ENCODE results near the gene MNAT1.
A peak's percentile ranks its signal among the peaks of the same experiment; 100 is the strongest.
"Not testable (repeated sequence)": the region's sequence is repeated elsewhere in the genome, so short reads cannot be mapped to it uniquely, and the experiment has no call there.

Gene MNAT1

DNA sequence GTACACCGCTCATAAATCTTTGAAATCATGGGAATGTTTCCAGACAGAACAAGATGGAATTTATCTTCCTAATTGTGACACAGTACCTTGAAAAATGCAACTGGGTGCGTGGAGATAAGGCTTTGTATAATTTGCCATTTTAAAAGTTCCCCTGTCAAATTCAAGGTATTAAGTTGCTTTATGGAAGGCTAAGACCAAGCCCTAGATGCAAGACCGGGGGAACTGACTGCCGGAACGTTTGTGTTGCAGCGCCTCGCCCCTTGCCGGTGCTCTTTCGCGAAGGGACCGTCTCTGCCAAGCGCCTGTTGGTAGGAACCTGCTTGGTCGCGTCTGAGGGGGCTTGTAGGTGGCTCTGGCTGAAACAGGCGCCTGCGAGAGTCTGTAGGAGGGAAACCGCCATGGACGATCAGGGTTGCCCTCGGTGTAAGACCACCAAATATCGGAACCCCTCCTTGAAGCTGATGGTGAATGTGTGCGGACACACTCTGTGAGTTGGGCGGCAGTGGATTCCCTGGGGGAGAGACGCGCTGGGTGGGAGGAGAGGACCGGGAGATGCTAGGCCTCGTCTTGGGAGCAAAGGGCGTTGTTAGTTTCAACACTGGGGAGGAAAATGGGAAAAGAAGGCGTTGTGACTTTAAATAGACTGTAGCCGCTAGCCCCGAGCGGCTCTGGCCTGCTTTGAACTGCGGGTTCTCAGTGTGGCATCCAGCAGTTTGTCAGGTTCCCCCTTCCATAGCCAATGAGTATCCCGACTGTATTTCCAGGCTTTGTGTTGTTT lies at the start of gene MNAT1:
Gene MNAT1, plus strand, starts transcription at position 297 of the 778 bp plus-strand sequence. Its CDS starts 102 bp downstream, at position 399.
- peak; percentile 42 for DNase-seq

DNA sequence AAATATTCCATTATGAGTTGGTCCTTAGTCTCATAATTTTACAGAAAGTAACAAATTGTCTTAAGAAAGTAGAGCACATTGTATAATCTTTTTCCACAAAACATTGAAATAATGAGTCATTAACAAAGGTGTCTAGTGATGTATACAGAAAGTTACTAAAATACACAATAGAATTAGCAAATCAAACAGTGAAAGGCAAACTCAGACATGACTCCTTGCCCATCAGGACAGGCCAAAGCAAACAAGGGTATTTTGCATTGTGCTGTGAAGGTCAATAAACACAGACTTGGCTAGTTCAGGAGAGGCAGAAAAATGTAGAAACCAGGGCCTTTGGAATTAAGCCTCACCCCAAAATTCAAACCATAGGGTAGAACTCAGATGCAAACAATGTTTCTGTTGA lies 47.7 kb upstream of the MNAT1 start:
- DNase-seq, result no peak

DNA sequence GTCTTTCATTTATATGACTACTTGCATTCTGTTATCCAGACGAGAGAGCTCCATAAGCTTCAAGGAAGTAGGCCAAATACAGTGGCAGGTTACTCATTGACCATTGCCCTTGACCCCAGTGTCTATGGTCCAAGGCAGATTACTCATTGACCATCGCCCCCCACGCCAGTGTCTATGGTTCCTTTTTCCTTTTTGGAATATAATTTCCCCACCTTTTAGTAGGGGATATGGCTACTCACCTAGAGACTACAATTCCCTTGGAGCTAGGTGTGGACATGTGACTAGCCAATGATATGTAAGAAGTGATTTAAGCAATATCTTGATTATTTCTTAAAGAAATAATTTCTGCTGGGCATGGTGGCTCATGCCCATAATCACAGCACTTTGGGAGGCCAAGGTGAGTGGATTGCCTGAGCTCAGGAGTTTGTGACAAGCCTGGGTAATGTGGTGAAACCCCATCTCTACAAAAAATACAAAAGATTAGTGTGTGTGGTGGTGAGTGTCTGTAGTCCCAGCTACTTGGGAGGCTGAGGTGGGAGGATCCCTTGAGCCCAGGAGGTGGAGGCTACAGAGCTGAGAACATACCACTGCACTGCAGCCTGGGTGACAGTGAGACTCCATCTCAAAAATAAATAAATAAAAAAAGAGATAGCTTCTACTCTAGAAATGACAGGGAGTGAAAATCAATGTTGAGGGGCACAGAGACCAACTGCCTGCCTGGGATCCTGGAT lies 43.0 kb upstream of the MNAT1 start:
- DNase-seq, result no peak

DNA sequence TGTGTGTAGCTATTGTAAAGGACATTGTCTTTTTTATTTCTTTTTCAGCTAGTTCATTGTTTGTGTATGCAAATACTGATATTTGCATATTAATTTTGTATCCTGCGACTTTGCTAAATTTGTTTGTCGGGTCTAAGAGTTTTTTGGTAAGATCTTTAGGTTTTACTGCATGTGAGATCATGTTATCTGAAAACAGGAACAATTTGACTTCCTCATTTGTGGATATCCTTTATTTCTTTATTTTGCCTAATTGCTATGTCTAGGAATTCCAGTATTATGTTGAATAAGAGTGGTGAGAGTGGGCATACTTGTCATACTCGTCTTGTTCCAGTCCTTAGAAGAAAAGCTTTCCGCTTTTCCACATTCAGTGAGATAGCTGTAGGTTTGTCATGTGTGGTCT lies 39.2 kb upstream of the MNAT1 start:
- DNase-seq, result no peak

DNA sequence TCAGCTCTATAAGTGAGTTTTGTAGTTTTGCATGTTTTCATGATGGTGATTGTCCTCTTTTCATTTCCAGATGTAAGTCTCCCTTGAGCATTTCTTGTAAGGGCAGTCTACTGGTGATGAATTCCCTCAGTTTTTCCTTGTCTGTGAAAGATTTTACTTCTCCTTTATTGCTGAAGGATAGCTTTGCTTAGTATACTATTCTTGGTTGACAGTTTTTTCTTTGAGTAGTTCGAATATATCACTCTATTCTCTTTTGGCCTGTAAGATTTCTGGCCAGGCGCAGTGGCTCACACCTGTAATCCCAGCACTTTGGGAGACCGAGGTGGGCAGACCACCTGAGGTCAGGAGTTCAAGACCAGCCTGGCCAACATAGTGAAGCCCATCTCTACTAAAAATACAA lies 34.0 kb upstream of the MNAT1 start:
- no peak for DNase-seq

DNA sequence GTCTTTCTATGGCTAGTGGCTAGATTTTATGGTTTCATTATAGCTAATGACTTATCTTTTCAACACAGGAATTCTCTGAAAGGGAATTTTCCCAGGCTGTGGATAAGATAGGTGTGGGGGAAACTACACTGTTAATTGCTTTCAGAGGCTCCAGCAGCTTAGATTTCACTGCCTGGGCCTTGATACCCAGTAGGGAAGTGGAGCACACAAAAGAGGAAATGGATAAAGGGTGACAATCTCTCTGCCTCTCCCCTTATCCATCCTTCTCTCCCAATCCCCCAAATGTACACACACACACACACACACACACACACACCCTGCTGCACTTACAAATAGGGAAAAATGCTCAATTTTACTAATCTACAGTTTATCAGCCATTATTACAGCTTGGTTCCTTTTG lies 29.5 kb upstream of the MNAT1 start:
- DNase-seq, result no peak

DNA sequence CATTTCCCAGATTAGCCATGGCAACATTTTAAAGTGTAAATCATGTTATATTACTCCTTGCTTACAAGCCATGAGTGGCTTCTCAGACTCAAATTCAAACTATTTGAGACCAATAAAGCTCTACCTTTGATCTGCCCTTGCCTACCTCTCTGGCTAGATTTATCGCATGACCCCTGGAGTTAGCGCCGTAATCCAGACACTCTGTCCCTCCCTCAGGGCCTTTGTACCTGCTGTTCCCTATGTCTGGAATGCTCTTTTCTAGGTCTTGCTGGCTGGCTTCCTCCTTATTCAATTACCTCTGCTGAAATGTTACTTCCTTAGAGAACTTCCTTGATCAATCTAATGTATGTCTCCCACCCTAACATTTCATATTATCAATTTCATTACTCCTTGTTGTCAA lies 26.7 kb upstream of the MNAT1 start:
- DNase-seq, result no peak

DNA sequence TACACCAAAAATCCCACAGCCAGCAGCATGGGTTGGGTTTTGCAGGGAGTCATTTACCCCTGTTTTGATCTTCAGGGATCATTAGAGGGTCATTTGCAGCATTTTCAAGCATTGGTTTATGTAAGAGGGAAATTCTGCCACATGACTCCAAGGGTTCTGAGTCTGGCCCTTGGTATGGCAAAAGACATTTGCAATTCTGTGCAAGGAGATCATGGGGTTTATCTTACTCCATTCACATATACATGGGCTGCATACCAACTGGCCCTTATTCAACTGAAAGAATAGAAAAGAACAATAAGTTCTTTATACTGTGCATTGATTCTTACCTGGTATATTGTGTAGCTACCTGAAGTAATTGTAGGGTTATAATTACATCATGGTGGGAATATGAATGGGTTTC lies 24.1 kb upstream of the MNAT1 start:
- no peak for DNase-seq

DNA sequence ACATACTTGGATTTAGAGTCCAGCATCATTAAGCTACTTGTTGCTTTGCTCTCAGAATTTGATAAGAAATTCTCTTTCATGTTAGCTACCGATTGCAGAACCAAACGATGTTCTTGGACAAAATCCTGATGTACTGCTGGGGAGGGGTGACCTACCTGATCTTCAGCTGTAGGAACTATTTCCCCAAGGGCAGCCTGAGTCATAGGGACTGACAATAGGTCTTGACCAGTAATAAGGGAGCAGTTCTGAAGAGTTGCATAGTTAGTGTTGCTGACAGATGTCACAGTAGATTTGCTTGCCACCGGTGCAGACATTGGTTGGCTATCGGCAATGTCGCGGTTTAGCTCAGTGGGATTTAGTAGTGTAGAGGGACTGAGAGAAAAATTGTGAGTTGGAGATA lies 21.0 kb upstream of the MNAT1 start:
- DNase-seq, result no peak

DNA sequence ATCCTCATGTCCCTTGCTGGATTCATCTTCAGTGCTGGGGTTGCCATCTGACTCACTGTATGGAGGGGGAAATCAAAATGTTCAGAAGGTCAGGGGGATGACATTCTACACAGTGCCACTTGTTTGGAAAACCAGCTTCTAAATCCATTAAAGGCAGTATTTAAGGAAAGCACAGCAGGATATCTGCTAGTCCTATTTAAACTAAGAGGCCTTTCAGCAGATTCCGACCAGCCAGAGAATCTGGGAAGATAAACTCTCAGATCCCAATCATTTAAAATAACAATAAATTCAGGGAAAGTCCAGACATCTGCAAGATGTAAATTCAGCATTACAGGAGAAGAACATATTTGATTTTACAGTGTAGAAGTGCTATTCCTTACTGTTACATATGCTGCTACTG lies 14.2 kb upstream of the MNAT1 start:
- no peak for DNase-seq

DNA sequence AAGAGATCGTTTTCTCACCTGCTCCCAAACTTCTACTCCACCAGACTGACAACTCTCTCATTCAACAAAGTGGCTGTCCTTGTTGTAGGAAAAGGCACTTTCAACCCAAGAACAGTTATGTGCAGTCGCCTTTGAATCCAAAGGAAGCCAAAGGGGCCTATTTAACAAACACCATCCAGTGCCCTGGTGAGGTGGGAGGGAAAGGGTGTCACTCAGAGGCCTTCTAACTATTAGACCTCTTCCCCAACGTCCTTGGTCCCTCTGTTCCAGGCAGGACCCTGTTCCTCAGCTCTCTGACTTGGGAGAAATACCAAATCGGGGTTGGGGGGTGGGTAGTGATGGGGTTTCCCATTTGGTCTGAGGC lies 13.6 kb upstream of the MNAT1 start:
- no peak for DNase-seq

DNA sequence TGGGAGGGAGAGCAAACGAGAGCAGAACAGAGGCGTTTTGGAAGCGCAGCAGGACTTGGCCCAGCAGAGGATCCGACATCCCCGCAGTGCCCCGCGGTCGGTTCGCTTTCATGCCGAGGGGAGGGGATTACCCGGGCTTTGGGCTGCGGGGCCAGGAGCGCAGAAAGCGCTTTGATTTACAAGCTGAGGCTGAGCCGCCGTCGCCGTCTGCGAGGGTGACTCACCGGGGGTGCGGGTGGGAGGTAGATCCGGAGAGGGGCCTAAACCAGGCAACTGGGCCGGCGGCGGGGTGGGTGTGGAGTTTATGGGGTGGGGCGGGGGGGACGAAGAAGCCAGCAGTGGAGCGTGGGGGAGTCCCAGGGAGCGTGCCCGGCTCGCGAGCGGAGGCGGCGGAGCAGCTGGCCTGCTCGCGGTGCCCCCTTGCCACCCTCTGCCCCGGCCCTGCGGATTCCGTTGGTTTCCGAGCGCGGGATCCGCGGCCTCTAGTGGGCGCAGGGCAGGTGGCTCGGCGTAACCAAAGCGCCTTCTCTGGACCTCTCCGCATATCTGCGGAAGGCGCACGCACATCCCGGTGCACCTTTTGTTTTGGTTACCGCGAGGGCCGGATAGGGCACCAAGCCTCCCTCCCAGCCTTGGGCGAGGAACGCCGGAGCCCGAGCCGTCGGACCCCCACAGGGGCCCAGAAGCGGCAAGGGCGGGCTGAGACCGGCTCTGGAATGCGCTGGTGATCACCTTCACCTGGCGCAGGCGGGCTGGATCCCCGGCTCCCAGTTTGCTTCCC lies 13.0 kb upstream of the MNAT1 start:
- DNase-seq, result no peak

DNA sequence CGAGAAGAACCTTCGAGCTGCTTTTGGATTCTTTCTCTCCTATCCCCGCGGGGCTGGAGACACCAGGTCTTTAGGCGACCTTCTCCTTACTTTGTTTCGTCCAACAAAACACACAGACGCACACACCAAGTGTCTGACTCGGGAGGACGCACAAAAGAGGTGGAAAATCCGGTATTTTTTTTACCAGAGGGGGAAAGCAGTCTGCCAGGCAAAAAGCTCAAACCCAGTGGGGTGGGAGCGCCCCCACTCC lies 12.5 kb upstream of the MNAT1 start:
- DNase-seq, result no peak

DNA sequence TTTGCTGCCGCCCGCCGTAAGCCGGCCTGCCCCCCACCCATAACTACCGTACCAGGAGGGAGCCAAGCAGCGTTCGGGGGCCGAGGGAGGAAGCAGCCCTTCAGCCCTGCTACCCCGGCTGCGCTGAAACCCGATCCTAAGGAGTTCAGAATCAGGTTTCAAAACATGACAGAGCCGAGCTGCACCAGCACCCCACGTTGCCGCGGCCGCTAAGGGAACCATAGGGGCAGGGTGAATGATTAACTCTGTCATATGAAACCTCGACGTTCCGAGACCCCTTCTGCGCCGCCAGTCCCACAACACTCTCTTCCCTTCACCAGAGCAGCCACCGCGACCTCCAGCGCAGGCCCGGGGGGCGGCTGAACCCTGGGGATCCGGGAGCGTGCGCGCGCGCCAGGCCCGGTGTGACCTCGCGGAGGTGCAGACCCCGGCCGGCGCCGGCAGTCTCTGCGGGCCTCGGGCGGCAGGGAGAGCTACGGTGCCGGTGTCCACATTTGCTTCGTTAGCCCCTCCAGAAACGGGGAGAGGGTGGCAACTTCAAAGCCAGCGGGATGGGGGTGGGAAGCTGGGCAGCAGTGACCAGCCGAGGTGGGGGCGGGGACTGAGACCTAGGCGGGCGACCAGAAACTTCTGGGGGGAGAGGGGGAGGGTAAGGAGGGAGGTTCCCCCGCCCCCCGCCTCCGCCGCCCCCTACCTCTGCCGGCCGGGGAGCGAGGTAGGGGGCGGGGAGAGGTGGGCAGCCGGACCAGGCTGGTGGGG lies 12.0 kb upstream of the MNAT1 start:
- no peak for DNase-seq

DNA sequence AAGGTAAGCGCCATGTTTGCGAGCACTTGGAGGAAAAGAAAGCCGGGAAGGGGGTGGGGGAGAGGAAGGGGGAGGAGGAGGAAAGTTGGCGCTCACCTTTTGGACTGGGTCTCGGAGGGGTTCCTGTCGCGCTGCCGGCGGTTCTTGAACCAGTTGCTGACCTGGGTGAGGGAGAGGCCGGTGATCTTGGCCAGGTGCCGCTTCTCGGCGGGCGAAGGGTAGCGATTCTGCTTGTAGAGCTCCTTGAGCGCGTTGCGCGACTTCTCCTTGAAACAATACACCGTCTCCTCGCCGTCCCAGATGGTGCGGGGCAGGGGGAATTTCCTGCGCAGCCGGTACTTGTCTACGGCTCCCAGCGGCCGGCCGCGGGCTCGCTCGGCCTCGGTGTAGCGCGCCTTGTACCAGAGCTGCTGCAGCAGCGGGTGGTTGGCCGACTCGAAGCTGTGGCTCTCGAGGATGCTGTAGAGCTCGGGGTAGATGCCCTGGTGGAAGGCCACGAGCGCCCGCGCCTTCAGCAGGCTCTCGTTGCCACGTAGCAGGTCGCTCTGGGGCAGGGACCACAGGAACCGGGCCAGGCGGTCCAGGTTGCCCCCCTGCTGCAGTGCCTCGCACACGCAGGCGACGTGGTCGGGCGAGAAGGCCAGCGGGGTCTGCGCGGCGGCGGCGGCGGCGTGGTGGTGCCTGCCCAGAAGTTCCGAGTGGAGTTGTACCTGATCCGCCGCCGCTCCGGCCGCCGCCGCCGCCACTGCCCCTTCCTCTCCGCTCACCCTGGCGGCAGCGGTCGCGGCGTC lies 11.2 kb upstream of the MNAT1 start:
- no peak for DNase-seq

DNA sequence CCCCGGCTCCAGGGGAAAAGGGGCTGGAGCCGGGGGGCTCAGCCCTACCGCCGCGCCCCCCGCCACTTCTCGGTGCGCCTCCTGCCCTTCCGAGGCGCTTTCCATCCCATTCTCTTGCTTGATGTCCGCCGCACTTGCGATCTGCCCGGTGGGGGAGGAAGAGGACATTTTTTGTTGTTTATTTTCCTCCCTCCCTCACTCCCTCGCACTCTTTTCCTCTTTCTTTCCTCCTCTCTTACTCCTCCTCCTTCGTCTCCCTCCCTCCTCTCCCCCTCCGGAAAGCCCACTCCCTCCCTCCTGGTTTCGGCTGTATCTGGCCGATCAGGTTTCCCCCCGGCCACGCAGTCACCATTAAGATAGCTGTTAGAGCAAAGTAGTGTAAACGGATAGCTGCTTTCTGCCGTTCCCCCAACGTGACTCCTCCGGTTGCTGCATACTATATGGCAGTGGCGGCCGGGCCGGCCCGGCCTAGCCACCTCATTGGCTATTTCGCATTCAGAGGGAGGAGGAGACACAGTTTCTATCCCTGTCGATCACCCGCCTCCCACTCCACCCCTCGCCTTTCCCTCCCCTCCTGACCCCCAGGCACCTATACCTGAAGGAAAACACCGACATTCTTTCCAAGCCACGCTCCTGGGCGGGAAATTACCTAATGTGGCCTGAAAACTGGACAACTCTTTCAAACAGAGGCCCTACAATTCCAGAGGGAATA lies 10.5 kb upstream of the MNAT1 start, which contains the start of gene SIX4:
Gene SIX4, minus strand, starts transcription at position 445 of the 712 bp plus-strand sequence. Its CDS starts 277 bp downstream, at position 168.
- DNase-seq, result peak; percentile 65

DNA sequence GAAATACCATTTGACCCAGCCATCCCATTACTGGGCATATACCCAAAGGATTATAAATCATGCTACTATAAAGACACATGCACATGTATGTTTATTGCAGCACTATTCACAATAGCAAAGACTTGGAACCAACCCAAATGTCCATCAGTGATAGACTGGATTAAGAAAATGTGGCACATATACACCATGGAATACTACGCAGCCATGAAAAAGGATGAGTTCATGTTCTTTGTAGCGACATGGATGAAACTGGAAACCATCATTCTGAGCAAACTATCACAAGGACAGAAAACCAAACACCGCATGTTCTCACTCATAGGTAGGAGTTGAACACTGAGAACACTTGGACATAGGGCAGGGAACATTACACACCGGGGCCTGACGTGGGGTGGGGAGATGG lies 3.3 kb upstream of the MNAT1 start:
- not testable (repeated sequence) for DNase-seq

DNA sequence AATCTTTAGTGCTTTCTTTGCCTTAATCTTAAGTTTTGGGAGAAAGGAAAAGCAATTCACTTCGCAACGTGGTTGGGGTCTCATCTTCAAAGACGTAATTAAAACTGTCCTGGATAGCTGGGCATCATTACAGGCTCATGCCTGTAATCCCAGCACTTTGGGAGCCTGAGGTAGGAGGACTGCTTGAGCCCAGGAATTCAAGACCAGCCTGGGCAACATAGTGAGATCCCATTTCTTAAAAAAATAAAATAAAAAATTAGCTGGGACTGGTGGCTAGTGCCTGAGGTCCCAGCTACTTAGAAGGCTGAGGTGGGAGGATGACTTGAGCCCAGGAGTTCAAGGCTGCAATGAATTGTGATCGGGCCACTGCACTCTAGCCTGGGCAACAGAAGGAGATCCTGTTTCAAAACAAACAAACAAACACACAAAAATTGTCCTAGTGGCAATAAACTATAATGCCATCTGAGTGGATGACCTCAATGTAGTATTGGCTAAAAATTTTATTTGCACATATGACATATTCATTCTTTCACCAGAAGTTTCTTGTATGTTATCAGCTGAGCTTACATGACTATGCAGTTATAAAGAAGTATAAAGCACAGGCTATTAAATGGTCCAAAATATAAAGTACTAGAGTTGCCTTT lies 1.6 kb upstream of the MNAT1 start:
- DNase-seq, result no peak

DNA sequence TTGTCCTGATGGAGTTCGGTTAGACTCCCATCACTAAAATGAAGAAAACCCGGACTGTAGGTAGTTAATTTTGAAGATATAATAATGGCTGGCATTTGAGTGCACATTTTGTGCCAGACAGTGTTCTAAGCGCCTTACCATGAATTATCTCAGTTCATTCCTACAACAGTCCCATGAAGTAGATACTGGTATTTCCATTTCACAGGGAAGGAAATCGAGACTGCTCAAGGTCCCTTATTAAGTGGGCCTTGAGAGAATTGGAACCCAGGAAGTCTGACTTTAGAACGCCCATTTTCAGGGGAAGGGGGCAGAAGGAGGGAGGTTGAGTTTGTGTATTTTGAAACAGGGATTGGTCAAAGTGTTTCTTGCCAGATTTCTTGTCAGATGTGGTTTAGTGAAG lies 855 bp downstream of the MNAT1 start:
- no peak for DNase-seq

DNA sequence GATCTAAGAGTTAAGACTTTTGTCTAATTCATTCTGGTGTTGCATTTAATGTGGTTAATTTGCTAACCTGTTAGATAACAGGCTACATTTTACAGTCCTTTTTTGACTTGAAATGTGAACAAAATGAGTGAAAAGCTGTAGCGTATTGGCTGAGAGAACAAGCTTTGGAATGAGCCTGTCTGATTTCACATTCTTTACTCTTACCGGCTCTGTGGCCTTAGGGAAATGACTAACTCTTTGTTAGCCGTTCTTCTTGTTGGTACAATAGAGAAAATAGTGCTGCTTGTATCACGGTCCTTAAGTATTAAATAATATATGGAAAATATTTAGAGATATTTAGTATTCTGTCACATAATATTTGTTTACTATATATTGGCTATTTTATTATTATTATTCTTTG lies 1.9 kb downstream of the MNAT1 start:
- DNase-seq, result no peak

DNA sequence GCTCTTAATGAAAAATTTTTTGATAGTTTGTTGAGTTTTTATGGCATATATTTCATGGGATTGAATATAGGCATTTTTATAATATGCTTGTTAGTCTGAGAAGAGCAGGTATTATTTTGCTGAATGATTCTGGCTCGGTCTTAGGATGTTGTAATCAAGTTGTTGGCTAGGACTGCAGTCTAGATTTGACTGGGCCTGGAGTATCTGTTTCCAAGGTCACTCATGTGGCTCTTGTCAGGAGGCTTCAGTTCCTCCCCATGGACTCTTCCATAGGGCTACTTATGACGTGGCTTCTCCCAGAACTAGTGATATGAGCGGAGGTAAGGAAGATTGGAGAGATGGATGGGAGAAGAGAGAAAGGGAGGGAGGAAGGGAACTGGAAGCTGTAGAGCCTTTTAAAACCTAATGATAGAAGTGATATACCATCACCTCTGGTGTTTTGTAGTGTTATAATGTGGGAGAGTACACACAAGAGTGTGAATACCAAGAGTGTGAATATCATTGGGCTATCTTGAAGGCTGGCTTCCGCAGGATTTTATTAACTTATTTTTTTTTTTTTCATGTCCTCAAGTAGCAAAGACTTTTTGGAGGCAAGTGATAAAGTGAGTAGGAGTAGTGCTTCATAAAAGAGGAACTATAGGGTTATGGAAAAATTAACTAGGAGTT lies 4.4 kb downstream of the MNAT1 start:
- DNase-seq, result no peak

Data from NCI-H2081 treated with DMSO at 0.1 percent for 48 hours (cell line).